NCI-H460 (cell line): ENCODE measurements around the gene CHAF1A. TPM values are rescaled to one million over a fixed set of nuclear protein-coding genes. Genes with fewer than 3 reads are reported as not detected.

ENCODE experiments used
- DNase-seq: peaks from one replicate; pipeline ENCODE4 v3.0.0-alpha.2; 2016; ENCODE audit warnings: low read depth; ENCODE audit errors: extremely low read depth
- total RNA-seq: library from RNA; depleted of rRNA; stranded (reverse); fragments of >200 nt; shearing (Covaris generic); gene quantifications from 2 replicates; pipeline ENCODE4 v1.2.3, GENCODE V29; 2014

The CHAF1A gene
- total RNA-seq, 1 experiment from 2014 or later = 13.1 TPM

DNA sequence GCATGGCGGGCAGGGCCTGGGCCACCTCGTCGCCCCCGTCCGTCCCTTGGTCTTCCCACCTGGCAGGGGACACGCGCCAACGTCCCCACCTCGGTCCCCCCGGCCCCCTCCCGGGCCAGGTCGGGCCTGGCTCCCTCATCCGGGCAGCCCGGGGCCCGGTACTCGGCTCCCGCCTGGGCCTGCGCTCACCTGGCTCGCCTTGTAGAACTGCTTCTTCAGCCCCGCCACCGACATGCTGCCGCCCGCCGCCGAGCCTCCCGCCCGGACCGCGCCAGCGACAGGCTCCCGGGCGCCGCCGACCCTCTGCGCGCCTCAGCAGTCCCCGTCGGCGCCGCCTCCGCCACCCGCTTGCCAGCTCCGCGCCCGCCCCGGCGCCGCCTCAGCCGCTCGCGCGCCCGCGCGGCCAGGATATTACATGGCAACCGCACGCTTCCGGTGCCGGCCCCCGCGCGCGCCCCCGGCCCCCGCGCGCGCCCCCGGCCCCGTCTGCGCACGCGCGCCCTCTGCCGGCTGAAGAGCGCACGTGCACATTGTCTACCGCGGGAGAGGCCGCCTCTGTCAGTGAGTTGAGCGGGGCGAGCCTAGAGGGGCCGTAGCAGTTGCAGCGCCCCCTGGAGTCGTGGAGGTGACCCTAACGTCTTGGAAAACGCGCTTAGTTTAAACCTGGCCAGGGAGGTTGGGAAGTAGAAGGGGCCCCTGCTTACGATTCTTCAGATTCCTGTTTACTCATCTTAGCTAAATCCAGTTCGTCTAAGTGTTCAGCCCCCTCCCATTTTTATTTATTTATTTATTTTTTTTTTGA lies 2.1 kb upstream of the CHAF1A start, which contains the start of gene SH3GL1:
TSS of gene SH3GL1 (minus strand) at position 413 of the 802 bp plus-strand sequence. CDS start at position 234, 179 bp downstream.
- peak; percentile 78 for DNase-seq

DNA sequence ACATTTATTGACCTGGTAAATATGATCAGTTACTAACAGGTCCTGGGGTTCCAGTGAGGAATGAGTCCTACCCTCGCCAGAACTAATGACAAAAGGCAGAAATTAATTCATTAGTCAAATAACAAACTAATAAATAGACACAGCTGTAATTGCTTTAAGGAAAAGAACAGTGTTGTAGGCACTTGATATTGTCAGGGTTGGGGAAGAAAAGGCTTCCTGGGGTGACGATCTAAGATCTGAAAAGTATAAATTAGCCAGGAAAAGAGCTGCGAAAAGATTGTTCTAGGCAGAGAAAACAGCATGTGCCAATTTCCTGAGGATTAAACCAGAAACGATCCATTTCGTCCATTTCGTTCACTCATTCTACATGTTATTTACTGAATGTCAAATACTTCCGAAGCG lies 670 bp upstream of the CHAF1A start:
- no peak for DNase-seq

DNA sequence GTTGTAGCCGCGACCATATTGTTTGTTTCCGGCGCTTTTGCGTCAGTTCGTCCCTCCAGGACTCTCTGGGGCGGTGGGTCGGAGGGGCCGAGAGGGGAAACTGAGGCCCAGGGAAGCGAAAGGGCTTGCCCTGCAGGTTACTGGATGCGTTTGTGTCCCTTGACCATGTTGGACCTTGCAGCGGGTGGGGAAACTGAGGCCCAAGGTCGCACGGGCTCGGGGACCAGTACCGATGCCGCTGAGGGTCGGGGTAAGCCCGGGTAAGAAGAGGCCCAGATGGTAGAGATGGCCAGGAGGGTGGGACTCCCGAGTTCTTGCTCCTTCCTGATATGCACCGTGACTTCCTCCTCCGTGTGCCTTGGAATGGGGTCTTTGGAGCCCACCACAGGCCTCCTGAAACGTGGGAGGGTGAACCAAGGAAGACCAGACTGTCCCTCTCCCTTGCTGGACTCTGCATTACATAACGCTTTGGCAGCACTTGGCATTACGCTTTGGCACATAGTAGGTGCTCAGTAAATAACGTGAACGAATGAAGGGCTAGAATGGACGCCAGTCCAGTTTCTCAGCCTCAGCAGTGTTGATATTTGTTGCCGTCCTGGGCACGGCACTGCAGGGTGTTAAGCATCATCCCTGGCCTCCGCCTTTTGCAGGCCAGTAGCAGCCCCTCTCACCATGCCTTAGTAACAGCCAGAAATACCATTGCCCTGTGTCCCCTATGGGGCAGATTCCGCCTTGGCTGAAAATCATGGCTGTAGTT lies 743 bp downstream of the CHAF1A start:
- no peak for DNase-seq

DNA sequence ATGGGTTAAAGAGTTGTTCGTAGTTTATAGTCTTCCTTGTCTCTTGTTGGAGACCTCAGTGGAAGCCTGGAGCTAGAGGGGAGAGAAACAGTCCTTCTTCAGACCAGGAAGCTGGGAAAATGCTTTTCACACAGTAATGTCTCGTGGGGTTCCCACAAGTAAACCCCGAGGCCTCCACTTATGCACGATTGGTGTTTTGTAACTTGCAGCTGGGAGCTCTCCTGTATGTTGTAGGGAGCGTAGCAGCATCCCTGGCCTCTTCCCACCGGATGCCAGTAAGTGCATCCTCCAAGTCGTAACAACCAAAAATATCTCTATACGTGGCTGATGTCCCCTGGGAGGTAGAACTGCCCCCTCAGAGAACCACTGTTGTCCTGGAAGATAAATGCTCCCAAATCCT lies 3.5 kb downstream of the CHAF1A start:
- DNase-seq = no peak

DNA sequence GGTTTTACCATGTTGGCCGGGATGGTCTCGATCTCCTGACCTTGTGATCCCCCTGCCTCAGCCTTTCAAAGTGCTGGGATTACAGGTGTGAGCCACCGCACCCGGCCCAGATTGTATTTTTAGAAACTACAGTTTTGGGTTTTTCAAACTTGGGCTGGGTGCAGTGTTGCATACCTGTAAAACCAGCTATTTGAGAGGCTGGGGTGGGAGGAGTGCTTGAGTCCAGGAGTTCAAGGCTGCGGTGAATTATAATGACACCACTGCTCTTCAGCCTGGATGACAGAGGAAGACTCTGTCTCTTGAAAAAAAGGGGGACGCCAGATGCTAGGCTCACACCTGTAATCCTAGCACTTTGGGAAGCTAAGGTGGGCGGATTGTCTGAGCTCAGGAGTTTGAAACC lies 4.2 kb downstream of the CHAF1A start:
- DNase-seq = no peak

DNA sequence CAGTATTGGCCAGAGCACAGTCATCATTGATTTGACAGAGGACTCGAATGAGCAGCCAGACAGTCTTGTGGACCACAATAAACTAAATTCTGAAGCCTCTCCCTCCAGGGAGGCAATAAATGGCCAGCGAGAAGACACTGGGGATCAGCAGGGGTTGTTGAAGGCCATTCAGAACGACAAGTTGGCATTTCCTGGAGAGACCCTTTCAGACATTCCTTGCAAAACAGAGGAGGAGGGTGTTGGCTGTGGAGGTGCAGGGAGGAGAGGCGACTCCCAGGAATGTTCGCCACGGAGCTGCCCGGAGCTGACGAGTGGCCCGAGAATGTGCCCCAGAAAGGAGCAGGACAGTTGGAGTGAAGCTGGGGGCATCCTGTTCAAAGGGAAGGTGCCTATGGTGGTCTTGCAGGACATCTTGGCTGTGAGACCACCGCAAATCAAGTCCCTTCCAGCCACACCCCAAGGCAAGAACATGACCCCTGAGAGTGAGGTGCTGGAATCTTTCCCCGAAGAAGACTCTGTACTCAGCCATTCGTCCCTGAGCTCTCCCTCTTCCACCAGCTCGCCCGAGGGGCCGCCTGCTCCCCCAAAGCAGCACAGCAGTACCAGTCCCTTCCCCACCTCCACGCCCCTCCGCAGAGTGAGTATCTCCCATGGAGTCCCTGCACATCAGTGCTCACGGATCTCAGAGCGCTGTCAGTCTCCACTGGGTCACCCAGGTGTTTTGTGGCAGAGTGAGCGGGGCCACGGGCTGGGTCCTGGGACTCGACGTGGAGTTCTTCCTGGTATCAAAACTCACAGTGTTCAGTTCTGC lies 6.9 kb downstream of the CHAF1A start:
- no peak for DNase-seq

DNA sequence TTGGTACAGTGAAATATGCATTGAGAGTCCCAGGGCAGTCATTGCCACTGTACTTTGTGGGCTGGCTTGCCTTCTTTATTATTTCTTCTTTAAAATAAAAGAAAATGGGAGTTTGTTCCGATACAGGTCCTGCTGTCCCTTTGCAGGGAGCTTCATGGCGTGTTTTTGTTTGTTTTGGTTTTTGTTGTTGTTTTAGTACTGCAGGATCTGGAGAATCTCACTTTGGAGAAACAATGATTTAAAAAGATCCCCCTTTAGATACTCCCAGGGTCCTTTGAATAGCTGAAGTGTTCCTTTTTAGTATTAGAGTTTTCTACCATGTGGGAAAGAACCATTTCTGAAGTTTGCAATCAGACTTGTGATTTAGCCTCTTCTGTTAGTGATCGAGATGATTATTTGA lies 11.1 kb downstream of the CHAF1A start:
- DNase-seq = no peak

DNA sequence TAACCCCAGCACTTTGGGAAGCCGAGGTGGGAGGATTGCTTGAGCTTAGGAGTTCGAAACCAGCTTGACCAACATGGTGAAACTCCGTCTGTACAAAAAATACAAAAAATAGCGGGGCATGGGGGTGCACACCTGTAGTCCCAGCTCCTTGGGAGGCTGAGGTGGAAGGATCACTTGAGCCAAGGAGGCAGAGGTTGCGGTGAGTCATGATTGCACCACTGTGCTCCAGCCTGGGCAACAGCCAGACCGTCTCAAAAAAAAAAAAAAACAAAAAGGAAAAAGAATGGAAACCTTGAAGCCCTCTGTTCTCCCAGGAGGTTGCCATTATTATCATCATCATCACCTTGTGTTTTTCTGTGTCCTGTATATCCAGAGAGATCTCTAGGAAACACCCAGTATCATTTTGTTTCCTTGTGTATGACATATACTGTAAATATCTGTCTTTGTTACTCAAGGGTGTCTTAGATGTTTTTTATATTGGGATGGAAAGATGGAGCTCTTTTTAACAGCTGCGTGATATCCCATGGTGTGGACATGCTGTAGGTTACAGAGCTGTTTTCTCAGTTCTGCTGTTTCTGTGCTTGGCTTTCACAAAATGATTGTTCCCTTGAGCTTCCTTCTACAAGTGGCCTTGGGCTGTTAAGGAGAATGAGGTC lies 11.8 kb downstream of the CHAF1A start:
- no peak for DNase-seq

DNA sequence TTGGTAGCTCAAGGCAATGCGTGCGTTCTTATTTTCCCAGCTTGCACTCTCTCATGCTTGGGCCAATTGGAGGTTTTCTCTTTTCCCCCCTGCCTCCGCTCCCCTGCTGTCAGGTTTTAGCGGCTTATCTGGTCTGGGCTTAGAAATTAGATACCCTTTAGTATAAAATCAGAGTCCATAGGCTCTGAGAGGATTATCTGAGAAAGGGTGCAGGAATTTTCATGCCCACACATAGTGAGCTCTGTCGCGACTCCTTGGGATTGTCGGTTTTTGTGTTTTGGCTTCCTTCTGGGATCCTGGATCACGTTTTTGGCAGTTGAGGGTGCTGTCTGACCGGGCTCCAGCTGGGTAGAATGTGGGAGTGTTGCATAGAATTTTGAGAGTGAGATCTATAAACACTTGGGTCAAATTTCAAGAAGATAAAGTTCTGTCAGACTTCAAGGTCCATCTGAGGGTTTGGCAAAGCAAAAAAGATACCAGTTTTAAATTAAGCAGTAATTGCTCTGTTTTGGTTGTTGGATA lies 12.4 kb downstream of the CHAF1A start:
- no peak for DNase-seq

DNA sequence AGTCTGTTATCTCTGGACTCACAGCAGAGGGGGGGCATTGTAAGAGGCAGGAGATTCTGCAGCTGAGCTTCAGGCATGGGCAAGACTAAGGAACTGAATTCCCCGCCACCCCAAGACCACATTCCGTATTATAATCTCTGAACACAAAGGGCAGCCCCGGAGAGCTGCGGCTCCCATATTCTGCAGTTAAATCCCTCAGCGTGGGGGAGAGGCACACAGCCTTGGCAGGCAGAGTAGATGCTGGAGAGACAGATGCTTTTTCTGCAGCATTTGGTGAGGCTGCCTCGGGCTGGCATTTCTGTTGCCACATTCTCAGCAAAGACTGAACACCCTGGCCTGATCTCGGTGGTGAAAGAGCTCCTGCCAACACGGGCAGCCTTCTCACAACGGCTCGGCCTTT lies 12.9 kb downstream of the CHAF1A start:
- no peak for DNase-seq

DNA sequence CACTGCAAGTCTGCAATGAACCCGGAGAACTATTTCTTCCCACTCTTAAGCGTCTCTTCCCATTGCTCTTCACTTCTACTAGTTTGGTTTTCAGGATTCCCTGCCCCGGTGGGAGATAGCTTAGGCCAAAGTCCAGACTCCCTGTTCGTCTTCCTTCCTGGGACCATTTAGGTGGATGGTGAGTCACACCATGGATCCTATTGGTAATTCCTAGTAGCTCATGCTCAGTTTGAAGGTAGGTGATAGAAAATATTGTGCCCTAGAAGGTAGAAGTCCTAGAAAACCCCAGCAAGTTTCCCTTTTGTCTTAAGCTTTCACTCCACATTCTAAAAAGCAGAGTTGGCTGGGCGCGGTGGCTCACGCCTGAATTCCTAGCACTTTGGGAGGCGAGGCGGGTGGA lies 13.8 kb downstream of the CHAF1A start:
- no peak for DNase-seq

DNA sequence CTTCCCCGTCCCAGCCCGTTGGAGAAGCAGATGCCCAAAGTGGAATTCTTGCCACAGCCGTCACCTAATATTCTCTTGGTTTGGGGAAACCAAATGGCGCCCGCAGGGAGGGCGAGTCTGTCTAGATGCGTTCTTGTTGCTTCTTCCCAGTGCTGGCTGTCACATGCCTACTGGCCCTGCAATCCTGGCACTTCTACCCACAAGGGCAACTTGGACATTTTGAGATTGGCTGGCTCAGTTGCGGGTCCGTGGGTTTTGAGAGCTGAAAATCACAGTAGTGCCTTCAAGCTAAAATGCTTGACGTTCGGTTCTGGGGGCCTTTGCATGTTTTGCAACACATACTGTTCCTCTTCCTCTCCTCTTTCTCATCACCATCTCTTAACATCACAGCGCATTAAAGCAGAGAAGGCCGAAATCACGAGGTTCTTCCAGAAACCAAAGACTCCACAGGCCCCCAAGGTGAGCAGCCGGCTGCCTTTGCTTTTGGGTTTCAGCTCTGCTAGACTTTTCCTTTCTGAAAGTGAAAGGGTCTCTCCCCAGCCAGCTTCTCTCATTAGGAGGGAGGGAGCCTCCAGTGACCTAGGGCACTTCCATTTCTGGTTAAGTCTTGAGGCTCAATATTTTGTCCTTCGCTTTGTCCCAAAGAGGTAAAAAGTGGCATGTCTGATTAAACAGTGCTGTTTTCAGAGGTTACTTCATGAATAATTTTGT lies 21.1 kb downstream of the CHAF1A start:
- DNase-seq = no peak

DNA sequence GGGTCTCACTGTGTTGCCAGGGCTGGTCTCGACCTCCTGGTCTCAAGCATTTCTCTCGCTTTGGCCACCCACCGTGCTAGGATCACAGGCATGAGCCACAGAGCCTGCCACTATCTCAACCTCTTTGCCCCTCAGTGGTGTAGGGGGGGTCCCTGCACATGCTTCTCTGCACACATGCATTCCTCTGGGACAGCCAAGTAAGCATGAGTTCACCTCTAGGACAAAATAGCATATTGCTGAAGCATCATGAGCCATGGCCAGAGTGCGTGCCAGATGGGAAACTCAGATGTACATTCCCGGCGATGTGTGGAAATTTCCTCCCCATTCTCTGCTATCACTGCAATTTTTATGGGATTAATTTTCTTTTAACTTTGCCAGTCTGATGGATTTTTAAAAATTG lies 23.1 kb downstream of the CHAF1A start:
- no peak for DNase-seq

DNA sequence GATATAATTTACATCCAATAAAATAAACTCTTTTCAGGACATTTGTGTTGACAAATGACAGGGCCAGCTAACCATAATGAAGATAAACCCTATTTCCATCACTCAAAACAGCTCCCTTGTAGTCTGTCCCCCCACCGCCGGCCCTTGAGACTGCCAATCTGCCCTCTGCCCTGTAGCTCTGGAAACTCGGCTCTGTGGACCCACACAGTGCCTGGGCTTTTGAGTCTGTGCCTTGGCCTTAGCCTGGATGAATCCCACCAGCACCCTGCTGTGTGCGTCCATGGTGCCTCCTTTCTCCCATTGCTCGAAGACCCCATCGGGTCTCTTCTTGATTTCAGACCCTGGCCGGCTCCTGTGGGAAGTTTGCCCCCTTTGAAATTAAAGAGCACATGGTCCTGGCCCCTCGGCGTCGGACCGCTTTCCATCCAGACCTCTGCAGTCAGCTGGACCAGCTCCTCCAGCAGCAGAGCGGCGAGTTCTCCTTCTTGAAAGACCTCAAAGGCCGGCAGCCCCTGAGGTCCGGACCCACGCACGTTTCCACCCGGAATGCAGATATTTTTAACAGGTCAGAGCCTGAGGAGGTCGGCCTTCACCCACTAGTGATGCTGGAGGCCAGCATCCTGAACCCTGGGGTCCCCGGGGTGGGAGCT lies 26.0 kb downstream of the CHAF1A start:
- DNase-seq = no peak

DNA sequence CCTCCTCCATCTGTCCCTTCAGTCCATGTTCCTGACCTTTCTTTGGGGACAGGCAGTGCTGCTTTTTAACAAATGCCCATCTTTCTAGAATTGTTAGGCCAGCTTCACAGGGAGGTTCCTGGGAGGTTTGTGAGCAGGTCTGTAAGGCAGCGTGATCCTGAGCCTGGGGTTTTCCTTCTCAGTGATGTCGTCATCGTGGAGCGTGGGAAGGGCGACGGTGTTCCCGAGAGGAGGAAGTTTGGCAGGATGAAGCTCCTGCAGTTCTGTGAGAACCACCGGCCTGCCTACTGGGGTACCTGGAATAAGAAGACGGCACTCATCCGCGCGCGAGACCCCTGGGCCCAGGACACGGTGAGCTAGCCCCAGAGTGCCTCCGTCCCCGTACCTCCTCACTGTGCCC lies 26.8 kb downstream of the CHAF1A start:
- DNase-seq = no peak

DNA sequence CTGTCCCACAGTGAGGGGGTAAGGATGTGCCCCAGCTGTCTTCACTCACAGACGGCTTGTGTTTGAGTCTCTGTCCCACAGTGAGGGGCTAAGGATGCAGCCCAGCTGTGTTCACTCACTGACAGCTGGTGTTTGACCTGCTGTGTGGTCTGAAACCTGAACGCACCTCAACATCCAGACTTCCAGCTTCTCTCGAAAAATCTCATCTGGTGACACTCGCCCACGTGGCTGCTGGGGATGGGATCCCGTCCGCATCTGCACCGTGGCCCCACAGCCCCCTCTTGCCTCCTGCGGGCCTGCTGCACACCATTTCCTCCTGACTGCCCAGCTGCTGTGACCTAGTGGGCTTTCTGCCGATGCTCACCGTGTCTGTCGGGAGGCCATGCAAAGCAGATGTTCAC lies 27.3 kb downstream of the CHAF1A start:
- no peak for DNase-seq

DNA sequence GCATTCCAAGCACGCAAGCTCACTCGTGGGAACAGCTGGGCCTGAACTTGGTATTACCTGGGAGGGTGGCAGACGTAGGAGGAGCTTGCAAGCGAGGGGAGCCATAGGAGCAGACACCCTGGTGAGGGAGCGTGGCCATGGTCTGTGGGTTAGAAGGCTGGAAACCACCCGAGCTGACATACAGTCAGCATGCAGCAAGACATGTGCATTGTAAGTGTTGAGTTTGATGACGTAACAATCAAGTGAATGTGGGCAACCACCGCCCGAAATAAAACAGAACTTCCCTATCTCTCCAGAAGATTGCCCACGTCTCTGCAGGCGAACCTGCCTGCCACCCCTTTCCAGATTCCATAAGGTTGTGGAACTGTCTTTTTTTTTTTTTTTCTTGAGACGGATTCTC lies 28.3 kb downstream of the CHAF1A start:
- no peak for DNase-seq

DNA sequence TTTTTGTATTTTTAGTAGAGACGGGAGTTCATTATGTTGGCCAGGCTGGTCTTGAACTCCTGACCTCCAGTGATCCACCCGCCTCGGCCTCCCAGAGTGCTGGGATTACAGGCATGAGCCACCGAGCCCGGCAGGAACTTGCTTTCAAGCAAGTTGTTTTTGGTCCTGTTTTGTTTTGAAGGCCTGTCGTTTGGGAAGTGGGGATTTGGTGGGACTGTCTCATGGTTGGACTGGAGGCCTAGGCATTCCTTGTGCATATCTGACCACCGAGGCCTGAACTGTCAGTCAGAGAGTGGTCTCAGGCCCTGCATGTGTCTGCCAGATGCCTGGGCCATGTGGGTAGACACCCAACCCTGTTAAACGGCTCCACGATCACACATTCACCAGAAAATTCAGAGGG lies 28.9 kb downstream of the CHAF1A start:
- DNase-seq = no peak
